NCI-H2227 (cell line): ENCODE measurements around the gene VAPB.
A peak's percentile ranks its signal among the peaks of the same experiment; 100 is the strongest.

Source experiments
- DNase-seq: peaks from one replicate; lab custom pipeline; 2025; ENCODE audit not compliant: unreplicated experiment; lab: John Stamatoyannopoulos, UW

Gene VAPB

GRCh38 chr20:58433759-58434158, 44.7 kb downstream of the VAPB start:
- DNase-seq: no peak

GRCh38 chr20:58434326-58434725, 45.3 kb downstream of the VAPB start:
- no peak for DNase-seq

- DNase-seq: no peak
Measured at GRCh38 chr20:58435237-58435636, 46.2 kb downstream of the VAPB start.

GRCh38 chr20:58436868-58437645, 48.0 kb downstream of the VAPB start:
- DNase-seq: no peak

- no peak for DNase-seq
Measured at GRCh38 chr20:58438970-58439808, 50.2 kb downstream of the VAPB start.

GRCh38 chr20:58440021-58440767, 51.2 kb downstream of the VAPB start:
- no peak for DNase-seq

GRCh38 chr20:58441723-58442122, 52.7 kb downstream of the VAPB start:
- DNase-seq: no peak

- no peak for DNase-seq
Measured at GRCh38 chr20:58444746-58445255, 55.8 kb downstream of the VAPB start.

- no peak for DNase-seq
Measured at GRCh38 chr20:58446264-58446959, 57.4 kb downstream of the VAPB start.

- DNase-seq: no peak
Measured at GRCh38 chr20:58446960-58447265, 57.9 kb downstream of the VAPB start.

GRCh38 chr20:58447511-58448391, 58.7 kb downstream of the VAPB start:
- peak; percentile 39 for DNase-seq

- DNase-seq: no peak
Measured at GRCh38 chr20:58448958-58449357, 59.9 kb downstream of the VAPB start.

GRCh38 chr20:58449681-58450221, 60.7 kb downstream of the VAPB start:
- DNase-seq: peak; percentile 22

GRCh38 chr20:58450254-58450653, 61.2 kb downstream of the VAPB start:
- DNase-seq: no peak

GRCh38 chr20:58452667-58453255, 63.7 kb downstream of the VAPB start:
- peak; percentile 65 for DNase-seq

GRCh38 chr20:58453391-58453790, 64.4 kb downstream of the VAPB start:
- no peak for DNase-seq

GRCh38 chr20:58454460-58454859, 65.4 kb downstream of the VAPB start:
- no peak for DNase-seq

- no peak for DNase-seq
Measured at GRCh38 chr20:58457083-58457695, 68.2 kb downstream of the VAPB start.
